ENCODE measurements around the gene AP2S1.

- TF ChIP-seq REST (IDR thresholded peaks at IDR 0.05; ENCODE audit: insufficient read depth in 1 of 2, low read depth in 2 of 2, low read length in 2 of 2): no peak
- no peak for TF ChIP-seq TAF1 (IDR thresholded peaks at IDR 0.05; ENCODE audit: borderline replicate concordance, insufficient read depth, low read length)
- peak; percentile 63 for TF ChIP-seq POLR2AphosphoS5 (IDR thresholded peaks at IDR 0.05; ENCODE audit: low read depth, low read length)
Observed at GRCh38 chr19:46860125-46860845, 9.6 kb upstream of the AP2S1 start.

All from PFSK-1 (cell line).